ENCODE data around the gene DLG2. TPM values are rescaled to one million over a fixed set of nuclear protein-coding genes. Genes with fewer than 3 reads are reported as not detected.
A peak's percentile ranks its signal among the peaks of the same experiment; 100 is the strongest.

DLG2 gene
- polyA plus RNA-seq, 1 experiment: 0.68 TPM

GRCh38 chr11:85154294-85154693, 472.9 kb downstream of the DLG2 start:
- no peaks in the 10 kb centered on the region for H3K27me3 ChIP-seq (ENCODE audit: control insufficient read depth, insufficient read depth, low read length)
- DNase-seq (ENCODE audit: low read depth, low spot score): no peak
- POLR2A ChIA-PET: no interaction called here
- no peaks in the 10 kb centered on the region for H3K9me3 ChIP-seq (ENCODE audit: control insufficient read depth, insufficient read depth, low read length)
- no peak for TF ChIP-seq CTCF (IDR thresholded peaks at IDR 0.05; ENCODE audit: low read depth, low read length)
- CTCF ChIA-PET: interaction anchor here (0.7 kb wide), 1 partner anchor 10 kb away, joined by 8 read pairs; no protein-coding TSS in a partner anchor
- H3K27ac ChIP-seq (ENCODE audit: low read depth, low read length): no peak overlapping the region
- H3K4me3 ChIP-seq (ENCODE audit: low read depth, low read length): no peak overlapping the region

- no peaks in the 10 kb centered on the region for H3K27me3 ChIP-seq (ENCODE audit: control insufficient read depth, insufficient read depth, low read length)
- CTCF ChIA-PET: no interaction called here
- H3K27ac ChIP-seq (ENCODE audit: low read depth, low read length): no peak overlapping the region
- DNase-seq (ENCODE audit: low read depth, low spot score): no peak
- POLR2A ChIA-PET: no interaction called here
- H3K9me3 ChIP-seq (ENCODE audit: control insufficient read depth, insufficient read depth, low read length): no peaks in the 10 kb centered on the region
- no peak for TF ChIP-seq CTCF (IDR thresholded peaks at IDR 0.05; ENCODE audit: low read depth, low read length)
- H3K4me3 ChIP-seq (ENCODE audit: low read depth, low read length): no peak overlapping the region
These were observed 489.5 kb downstream of the DLG2 start for GRCh38 chr11:85137597-85137996.

- Histone ChIP-seq H3K27ac (ENCODE audit: low read depth, low read length) (no peak overlapping the region), H3K4me3 (ENCODE audit: low read depth, low read length) (no peak overlapping the region), H3K9me3 (ENCODE audit: control insufficient read depth, insufficient read depth, low read length) (no peaks in the 10 kb centered on the region), H3K27me3 (ENCODE audit: control insufficient read depth, insufficient read depth, low read length) (no peaks in the 10 kb centered on the region)
- no peak for DNase-seq (ENCODE audit: low read depth, low spot score)
- ChIA-PET POLR2A (no interaction called here), CTCF (no interaction called here)
- no peak for TF ChIP-seq CTCF (IDR thresholded peaks at IDR 0.05; ENCODE audit: low read depth, low read length)
These were observed 493.5 kb downstream of the DLG2 start for GRCh38 chr11:85133636-85134035.

GRCh38 chr11:85132851-85133585, 494.1 kb downstream of the DLG2 start:
- H3K4me3 ChIP-seq (ENCODE audit: low read depth, low read length): peak overlapping the region; percentile 38
- peak overlapping the region; percentile 22 for H3K27ac ChIP-seq (ENCODE audit: low read depth, low read length)
- ChIA-PET CTCF (no interaction called here), POLR2A (no interaction called here)
- H3K9me3 ChIP-seq (ENCODE audit: control insufficient read depth, insufficient read depth, low read length): no peaks in the 10 kb centered on the region
- no peaks in the 10 kb centered on the region for H3K27me3 ChIP-seq (ENCODE audit: control insufficient read depth, insufficient read depth, low read length)
- no peak for TF ChIP-seq CTCF (IDR thresholded peaks at IDR 0.05; ENCODE audit: low read depth, low read length)
- no peak for DNase-seq (ENCODE audit: low read depth, low spot score)

- H3K27me3 ChIP-seq (ENCODE audit: control insufficient read depth, insufficient read depth, low read length): no peaks in the 10 kb centered on the region
These were observed 499.8 kb downstream of the DLG2 start for GRCh38 chr11:85127349-85127748.

More at GRCh38 chr11:85127349-85127748, 499.8 kb downstream of the DLG2 start:
- Histone ChIP-seq H3K9me3 (ENCODE audit: control insufficient read depth, insufficient read depth, low read length) (no peaks in the 10 kb centered on the region), H3K27ac (ENCODE audit: low read depth, low read length) (no peak overlapping the region), H3K4me3 (ENCODE audit: low read depth, low read length) (no peak overlapping the region)
- CTCF ChIA-PET: no interaction called here
- POLR2A ChIA-PET: no interaction called here
- no peak for TF ChIP-seq CTCF (IDR thresholded peaks at IDR 0.05; ENCODE audit: low read depth, low read length)
- DNase-seq (ENCODE audit: low read depth, low spot score): no peak
